ENCODE data around the gene F13B.

DNA sequence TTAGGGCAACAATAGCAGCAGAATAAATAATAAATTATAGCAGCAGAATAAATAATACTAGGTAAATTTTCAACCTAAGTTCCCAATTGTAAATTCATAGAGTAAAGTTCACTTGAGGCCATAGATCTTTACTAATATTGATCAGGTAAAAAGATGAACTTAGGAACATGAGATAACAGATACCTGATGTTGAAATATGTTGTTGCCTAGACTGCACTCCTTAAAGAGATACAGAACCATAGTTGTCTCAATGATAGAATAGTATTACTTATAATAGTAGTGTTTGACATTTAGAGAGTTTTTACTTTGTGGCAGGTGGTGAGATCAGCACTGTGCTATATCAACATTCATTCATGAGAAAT is 378 bp upstream of the F13B start:
- no peak for TF ChIP-seq GATA3 (IDR thresholded peaks at IDR 0.05; ENCODE audit: low read depth, low read length)
- no peak for TF ChIP-seq GATA2 (IDR thresholded peaks at IDR 0.05; ENCODE audit: low read depth, low read length)
